Measurements from ENCODE around the gene SPATA19.

GRCh38 chr11:133815636-133816035 is 29.7 kb downstream of the SPATA19 start:
- TF ChIP-seq, protein P1, sequence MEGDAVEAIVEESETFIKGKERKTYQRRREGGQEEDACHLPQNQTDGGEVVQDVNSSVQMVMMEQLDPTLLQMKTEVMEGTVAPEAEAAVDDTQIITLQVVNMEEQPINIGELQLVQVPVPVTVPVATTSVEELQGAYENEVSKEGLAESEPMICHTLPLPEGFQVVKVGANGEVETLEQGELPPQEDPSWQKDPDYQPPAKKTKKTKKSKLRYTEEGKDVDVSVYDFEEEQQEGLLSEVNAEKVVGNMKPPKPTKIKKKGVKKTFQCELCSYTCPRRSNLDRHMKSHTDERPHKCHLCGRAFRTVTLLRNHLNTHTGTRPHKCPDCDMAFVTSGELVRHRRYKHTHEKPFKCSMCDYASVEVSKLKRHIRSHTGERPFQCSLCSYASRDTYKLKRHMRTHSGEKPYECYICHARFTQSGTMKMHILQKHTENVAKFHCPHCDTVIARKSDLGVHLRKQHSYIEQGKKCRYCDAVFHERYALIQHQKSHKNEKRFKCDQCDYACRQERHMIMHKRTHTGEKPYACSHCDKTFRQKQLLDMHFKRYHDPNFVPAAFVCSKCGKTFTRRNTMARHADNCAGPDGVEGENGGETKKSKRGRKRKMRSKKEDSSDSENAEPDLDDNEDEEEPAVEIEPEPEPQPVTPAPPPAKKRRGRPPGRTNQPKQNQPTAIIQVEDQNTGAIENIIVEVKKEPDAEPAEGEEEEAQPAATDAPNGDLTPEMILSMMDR (IDR thresholded peaks at IDR 0.05), result no peak
- TF ChIP-seq POLR2A (IDR thresholded peaks at IDR 0.05), result no peak

Measured in heart left ventricle (tissue), 13 donors.